ENCODE data around the gene MARK3.

Gene MARK3

GRCh38 chr14:103512701-103513611, 127.7 kb downstream of the MARK3 start:
- DNase-seq (ENCODE audit: low spot score) = no peak

- DNase-seq (ENCODE audit: low spot score) = no peak
Measured at GRCh38 chr14:103514596-103515421, 129.6 kb downstream of the MARK3 start.

- no peak for DNase-seq (ENCODE audit: low spot score)
Measured at GRCh38 chr14:103516426-103517173, 131.4 kb downstream of the MARK3 start.

- no peak for DNase-seq (ENCODE audit: low spot score)
Measured at GRCh38 chr14:103517174-103517566, 132.0 kb downstream of the MARK3 start.

GRCh38 chr14:103517721-103518421, 132.7 kb downstream of the MARK3 start:
- DNase-seq (ENCODE audit: low spot score) = peak; percentile 60

GRCh38 chr14:103518422-103519042, 133.3 kb downstream of the MARK3 start:
- DNase-seq (ENCODE audit: low spot score) = peak; percentile 91

- DNase-seq (ENCODE audit: low spot score) = no peak
Measured at GRCh38 chr14:103519043-103519836, 134.0 kb downstream of the MARK3 start.

GRCh38 chr14:103519837-103520212, 134.6 kb downstream of the MARK3 start:
- peak; percentile 30 for DNase-seq (ENCODE audit: low spot score)

- DNase-seq (ENCODE audit: low spot score) = no peak
Measured at GRCh38 chr14:103520269-103520656, 135.0 kb downstream of the MARK3 start.

GRCh38 chr14:103520657-103521437, 135.6 kb downstream of the MARK3 start:
- peak; percentile 83 for DNase-seq (ENCODE audit: low spot score)

- DNase-seq (ENCODE audit: low spot score) = peak; percentile 52
Measured at GRCh38 chr14:103521438-103521950, 136.3 kb downstream of the MARK3 start.

- DNase-seq (ENCODE audit: low spot score) = peak; percentile 60
Measured at GRCh38 chr14:103521951-103522563, 136.8 kb downstream of the MARK3 start.

- DNase-seq (ENCODE audit: low spot score) = peak; percentile 85
Measured at GRCh38 chr14:103522649-103523574, 137.7 kb downstream of the MARK3 start, which contains the start of gene CKB. TSS of gene CKB (minus strand) at chr14:103522830. CDS start at chr14:103522493, 337 bp downstream.

- no peak for DNase-seq (ENCODE audit: low spot score)
Measured at GRCh38 chr14:103523575-103523954, 138.3 kb downstream of the MARK3 start.

GRCh38 chr14:103524002-103524935, 139.1 kb downstream of the MARK3 start:
- DNase-seq (ENCODE audit: low spot score) = no peak
